Spinal cord (tissue), 10 donors: ENCODE data around the gene AGK. TPM values are rescaled to one million over a fixed set of nuclear protein-coding genes. Genes with fewer than 3 reads are reported as not detected.

Source experiments
- DNase-seq, 6 donors: peaks; one replicate each; pipeline versions ENCODE4 v3.0.0 to v3.0.0-alpha.2; 2013 to 2015; ENCODE audit warnings: low spot score in 6 of 6, low read depth in 4 of 6
- H3K27ac ChIP-seq: one replicate; pipeline ENCODE4 v1.5.1; 2013; ENCODE audit warnings: low read depth, low read length, control low read depth
- H3K27me3 ChIP-seq: one replicate; pipeline ENCODE4 v1.6.1; 2013; ENCODE audit warnings: low read length; ENCODE audit not compliant: control insufficient read depth, insufficient read depth
- H3K36me3 ChIP-seq: one replicate; pipeline ENCODE4 v1.6.1; 2013; ENCODE audit warnings: low read length; ENCODE audit not compliant: control insufficient read depth, insufficient read depth
- H3K4me1 ChIP-seq: one replicate; pipeline ENCODE4 v1.6.1; 2013; ENCODE audit warnings: low read length; ENCODE audit not compliant: control insufficient read depth, insufficient read depth
- H3K4me3 ChIP-seq: one replicate; pipeline ENCODE4 v1.5.1; 2013; ENCODE audit warnings: low read depth, low read length, control low read depth
- H3K9me3 ChIP-seq: one replicate; pipeline ENCODE4 v1.6.1; 2013; ENCODE audit warnings: low read length; ENCODE audit not compliant: control insufficient read depth, insufficient read depth
- WGBS: methylation state at CpG from one replicate; pipeline ENCODE4 v1.1.5; 2013; ENCODE audit warnings: missing lambda C conversion rate; ENCODE audit not compliant: insufficient coverage; 5-methylcytosine and 5-hydroxymethylcytosine counted together
- polyA plus RNA-seq, 2 donors: library from polyadenylated mRNA; unstranded; fragments of 120-200 nt; gene quantifications; one replicate each; pipeline ENCODE4 v1.2.1, GENCODE V29; 2013; ENCODE audit not compliant: insufficient read length in 2 of 2
- total RNA-seq, 2 donors: library from RNA; depleted of rRNA in 1 of 2; stranded (reverse); fragments of 120-200 nt in 1 of 2; fragments of >200 nt in 1 of 2; gene quantifications; one replicate each; pipeline versions ENCODE4 v1.2.3 to v1.2.4, GENCODE V29; 2013 to 2014
- donor health status: healthy.

The AGK gene
- total and polyA plus RNA-seq, 4 donors = 43.7 to 65.7 (median 48.5) TPM

DNA sequence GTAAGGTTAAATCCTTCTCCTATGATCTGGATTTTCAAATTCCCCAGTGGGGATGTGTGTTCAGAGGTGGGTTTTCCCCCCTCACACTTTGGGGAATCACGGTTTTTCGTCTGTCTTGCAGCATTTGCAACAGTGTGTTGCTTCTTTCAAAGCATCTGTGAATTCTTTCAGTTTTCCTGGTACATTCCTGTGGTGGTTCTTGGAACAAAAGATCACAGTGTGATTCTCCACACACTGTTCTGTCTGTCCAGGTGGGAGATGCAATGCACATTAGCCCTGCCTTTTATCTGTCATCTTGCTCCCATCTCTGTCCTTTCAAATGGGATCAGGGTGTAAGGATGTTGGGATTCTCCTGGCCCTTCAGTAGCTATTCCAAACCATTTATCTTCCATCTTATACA, 11.8 kb downstream of the AGK start:
- no peak for DNase-seq
- Histone ChIP-seq H3K27ac (no peak overlapping the region), H3K27me3 (no peaks in the 10 kb centered on the region), H3K36me3 (peaks cover 7% of the 10 kb centered on the region), H3K4me1 (peaks cover 4% of the 10 kb centered on the region), H3K9me3 (no peaks in the 10 kb centered on the region), H3K4me3 (no peak overlapping the region)
- WGBS = 100% methylated on average over 2 of the region's 2 CpGs

DNA sequence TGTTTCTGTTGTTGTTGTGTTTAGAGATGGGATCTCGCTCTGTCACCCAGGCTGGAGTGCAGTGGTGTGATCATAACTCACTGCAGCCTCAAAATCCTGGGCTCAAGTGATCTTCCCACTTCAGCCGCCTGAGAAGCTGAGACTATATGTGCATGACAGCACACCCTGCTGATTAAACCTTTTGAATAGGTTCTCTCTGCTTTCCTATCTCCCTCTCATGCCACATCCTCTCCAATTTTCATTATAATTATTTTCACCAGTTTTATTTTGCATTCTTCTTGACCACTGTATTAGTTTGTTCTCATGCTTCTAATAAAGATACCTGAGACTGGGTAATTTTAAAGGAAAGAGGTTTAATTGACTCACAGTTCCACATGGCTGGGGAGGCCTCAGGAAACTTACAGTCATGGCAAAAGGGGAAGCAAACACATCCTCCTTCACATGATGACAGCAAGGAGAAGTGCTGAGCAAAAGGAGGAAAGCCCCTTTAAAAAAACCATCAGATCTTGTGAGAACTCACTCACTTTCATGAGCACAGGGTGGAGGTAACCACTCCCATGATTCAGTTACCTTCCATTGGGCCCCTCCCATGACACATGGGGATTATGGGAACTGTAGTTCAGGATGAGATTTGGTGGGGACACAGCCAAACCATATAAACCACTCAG, 12.9 kb downstream of the AGK start:
- Histone ChIP-seq H3K9me3 (no peaks in the 10 kb centered on the region), H3K4me1 (no peaks in the 10 kb centered on the region), H3K27ac (no peak overlapping the region), H3K4me3 (no peak overlapping the region), H3K27me3 (no peaks in the 10 kb centered on the region), H3K36me3 (peaks cover 6% of the 10 kb centered on the region)
- DNase-seq = no peak
- 90% methylated on average over 2 of the region's 2 CpGs for WGBS

DNA sequence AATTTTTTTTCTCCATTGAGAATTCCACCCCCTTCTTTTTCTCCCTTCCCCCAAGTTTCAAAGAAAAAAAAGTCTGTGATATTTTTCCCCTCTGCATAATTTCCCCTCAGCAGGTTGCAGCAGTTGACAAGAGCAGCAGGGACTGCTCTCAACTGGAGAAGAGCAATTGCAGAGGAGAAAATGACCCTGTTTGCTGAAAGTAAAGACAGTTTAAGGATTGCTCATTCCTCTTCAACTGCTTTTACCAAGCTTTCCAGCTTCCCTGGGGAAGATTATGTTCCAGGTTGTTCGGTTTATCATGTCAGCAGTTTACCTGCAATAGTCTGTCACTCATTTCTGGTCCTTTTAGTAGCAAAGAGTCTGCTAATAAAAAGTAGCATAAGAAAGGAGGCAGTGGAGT, 16.2 kb downstream of the AGK start:
- no peaks in the 10 kb centered on the region for H3K27me3 ChIP-seq
- peak in 1 of 6 donors; percentile 57 for DNase-seq
- H3K4me3 ChIP-seq = no peak overlapping the region
- no peak overlapping the region for H3K27ac ChIP-seq
- WGBS = 100% methylated on average over 1 of the region's 1 CpG
- H3K4me1 ChIP-seq = no peaks in the 10 kb centered on the region
- peaks cover 6% of the 10 kb centered on the region for H3K36me3 ChIP-seq
- no peaks in the 10 kb centered on the region for H3K9me3 ChIP-seq

DNA sequence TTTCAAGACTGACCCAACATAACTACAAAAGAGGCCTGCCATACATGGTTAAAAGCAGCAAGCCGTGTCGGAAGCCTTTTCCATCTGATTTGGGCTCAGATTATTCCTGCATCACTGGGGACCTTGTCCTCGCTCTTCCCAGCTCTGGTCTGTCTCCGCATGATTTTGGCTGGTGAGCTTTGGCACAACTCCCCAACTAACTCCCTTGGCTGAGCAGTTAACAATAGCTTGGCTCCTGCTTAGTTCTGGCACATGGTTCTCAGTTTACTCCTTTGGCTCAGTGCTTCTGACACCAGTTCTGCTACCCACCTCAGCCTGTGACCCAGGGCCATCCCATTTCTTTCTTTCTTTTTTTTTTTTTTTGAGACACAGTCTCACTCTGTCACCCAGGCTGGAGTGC, 17.0 kb downstream of the AGK start:
- 39% methylated on average over 4 of the region's 4 CpGs for WGBS
- H3K4me3 ChIP-seq = no peak overlapping the region
- peak in 4 of 6 donors; percentile 15 to 74 (median 36) for DNase-seq
- no peak overlapping the region for H3K27ac ChIP-seq
- H3K4me1 ChIP-seq = no peaks in the 10 kb centered on the region
- no peaks in the 10 kb centered on the region for H3K27me3 ChIP-seq
- peaks cover 6% of the 10 kb centered on the region for H3K36me3 ChIP-seq
- H3K9me3 ChIP-seq = no peaks in the 10 kb centered on the region

DNA sequence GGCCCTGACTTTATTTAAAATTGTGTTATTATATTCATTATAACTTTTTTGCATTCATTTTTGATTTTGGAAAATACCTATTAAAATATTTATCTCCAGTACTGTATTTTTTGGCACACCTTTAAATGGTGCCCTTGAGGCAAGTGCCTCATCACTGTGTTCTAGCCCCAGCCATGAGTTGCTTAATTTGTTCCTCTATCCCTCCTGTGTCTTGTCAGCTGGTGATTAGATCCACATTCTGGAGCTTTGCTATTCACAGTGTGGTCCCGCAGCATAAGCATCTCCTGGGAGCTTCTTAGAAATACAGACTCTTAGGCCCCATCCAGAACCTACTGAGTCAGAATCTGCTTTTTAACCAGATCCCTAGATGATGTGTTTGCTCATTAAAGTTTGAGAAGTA, 19.8 kb downstream of the AGK start:
- WGBS = no CpG with 5 or more reads among the region's 1 CpG
- no peak for DNase-seq
- Histone ChIP-seq H3K27me3 (no peaks in the 10 kb centered on the region), H3K36me3 (peaks cover 3% of the 10 kb centered on the region), H3K9me3 (no peaks in the 10 kb centered on the region), H3K27ac (no peak overlapping the region), H3K4me3 (no peak overlapping the region), H3K4me1 (no peaks in the 10 kb centered on the region)

DNA sequence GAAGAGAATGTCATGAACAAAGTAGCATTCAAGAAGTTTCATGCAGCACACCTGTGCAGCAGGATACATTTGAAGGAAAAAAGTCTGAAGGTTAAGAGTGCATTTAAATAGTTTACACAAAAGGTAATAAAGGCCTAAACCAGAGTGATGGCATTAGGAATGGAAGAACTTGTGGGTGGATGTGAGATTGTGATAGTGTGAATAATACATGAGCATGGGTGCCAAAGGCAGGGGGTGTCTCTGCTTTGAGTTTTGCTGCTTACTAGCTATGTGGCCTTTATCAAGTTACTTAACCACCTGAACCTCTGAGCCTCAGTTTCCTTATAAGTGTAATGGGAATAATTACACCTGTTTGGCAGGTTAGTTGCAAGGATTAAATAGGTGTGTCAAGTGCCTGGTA, 21.0 kb downstream of the AGK start:
- no peak for DNase-seq
- Histone ChIP-seq H3K9me3 (no peaks in the 10 kb centered on the region), H3K27me3 (no peaks in the 10 kb centered on the region), H3K4me1 (no peaks in the 10 kb centered on the region), H3K36me3 (peaks cover 3% of the 10 kb centered on the region), H3K4me3 (no peak overlapping the region), H3K27ac (no peak overlapping the region)

DNA sequence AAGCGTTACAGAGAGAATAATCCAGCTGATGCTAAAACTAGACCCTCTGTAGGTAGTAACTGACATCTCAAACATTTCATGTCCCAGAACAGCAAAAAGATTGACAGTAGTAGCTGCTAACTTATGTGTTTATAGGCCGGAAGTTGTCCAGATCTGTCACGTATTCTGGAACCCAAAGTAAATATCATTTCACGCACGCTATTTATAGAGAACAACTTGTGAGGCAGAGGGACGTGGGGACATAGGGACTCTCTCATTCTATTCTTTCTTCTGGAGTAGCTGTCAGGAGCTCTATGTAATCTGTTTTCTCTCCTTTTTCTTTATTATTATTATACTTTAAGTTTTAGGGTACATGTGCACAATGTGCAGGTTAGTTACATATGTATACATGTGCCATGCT, 22.3 kb downstream of the AGK start:
- Histone ChIP-seq H3K4me3 (no peak overlapping the region), H3K27ac (no peak overlapping the region), H3K36me3 (no peaks in the 10 kb centered on the region), H3K4me1 (no peaks in the 10 kb centered on the region), H3K27me3 (no peaks in the 10 kb centered on the region), H3K9me3 (no peaks in the 10 kb centered on the region)
- 100% methylated on average over 2 of the region's 6 CpGs for WGBS
- no peak for DNase-seq

DNA sequence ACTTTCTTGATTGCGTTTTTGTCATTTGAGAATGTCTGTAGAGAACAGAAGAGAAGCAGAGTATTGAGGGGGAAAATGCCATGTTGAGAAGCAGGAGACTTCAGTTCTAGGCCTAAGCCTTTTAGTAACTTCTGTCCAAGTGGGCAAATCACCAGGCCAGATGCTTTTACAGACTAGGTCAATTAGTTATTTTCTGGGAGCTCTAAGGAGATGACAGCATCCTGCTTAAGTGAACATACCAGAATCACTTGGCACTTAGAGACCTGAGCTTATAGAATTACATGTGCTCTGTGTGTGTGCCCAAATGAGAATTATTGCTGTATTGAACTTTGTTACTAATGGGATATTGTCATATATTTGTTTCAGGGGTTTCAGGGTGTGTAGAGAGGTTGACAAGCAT, 24.0 kb downstream of the AGK start:
- Histone ChIP-seq H3K9me3 (no peaks in the 10 kb centered on the region), H3K4me1 (no peaks in the 10 kb centered on the region), H3K4me3 (no peak overlapping the region), H3K36me3 (no peaks in the 10 kb centered on the region), H3K27me3 (no peaks in the 10 kb centered on the region), H3K27ac (no peak overlapping the region)
- DNase-seq = no peak
- WGBS = 93% methylated on average over 1 of the region's 1 CpG

DNA sequence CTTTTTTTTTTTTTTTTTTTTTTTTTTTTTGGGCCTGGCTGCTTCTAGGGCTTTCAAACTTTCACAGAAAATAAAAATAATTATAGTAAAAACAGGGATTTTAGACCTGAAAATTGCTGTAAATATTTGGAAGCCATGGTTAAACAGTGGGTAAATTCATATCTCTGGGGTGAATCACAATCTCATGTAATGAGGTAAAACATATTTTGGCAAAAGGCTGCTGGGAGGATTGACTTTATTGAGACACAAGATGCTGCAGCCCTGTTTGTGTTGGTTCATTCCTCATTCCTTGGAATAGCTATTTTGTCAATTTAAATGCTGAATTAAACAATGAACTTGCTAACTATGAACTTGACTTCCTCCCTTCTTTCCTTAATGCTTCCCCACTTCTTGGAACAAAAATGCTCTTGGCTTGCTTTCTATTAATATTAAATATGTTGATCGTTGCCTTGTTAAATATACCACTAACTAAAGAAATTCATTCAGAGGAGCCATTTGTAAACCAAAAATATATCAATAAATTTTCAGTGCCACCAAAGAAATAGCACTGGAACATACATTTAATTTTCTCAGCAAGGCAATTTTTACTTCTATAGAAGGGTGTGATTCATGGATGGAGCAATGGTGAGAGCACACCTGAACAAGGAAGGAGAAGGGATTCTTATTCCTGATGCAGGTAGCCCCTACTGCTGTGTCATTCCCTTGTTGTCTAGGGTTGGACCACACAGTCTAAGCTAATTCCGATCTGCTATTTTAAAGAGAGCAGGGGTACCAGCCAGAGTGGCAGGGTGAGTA, 24.6 kb downstream of the AGK start:
- H3K4me1 ChIP-seq = no peaks in the 10 kb centered on the region
- 100% methylated on average over 1 of the region's 2 CpGs for WGBS

More for the DNA sequence above, 24.6 kb downstream of the AGK start:
- no peaks in the 10 kb centered on the region for H3K36me3 ChIP-seq
- H3K27me3 ChIP-seq = no peaks in the 10 kb centered on the region
- no peak for DNase-seq
- no peak overlapping the region for H3K4me3 ChIP-seq
- H3K27ac ChIP-seq = no peak overlapping the region
- H3K9me3 ChIP-seq = no peaks in the 10 kb centered on the region
